CD4-positive, alpha-beta T cell (primary cell): ENCODE measurements around the gene ADAMTS5. TPM values are rescaled to one million over a fixed set of nuclear protein-coding genes. Genes with fewer than 3 reads are reported as not detected.

ENCODE experiments used
- ATAC-seq: fragments of 200-7000 bp; cut with Tn5 transposase; one replicate; pipeline ENCODE4 v1.10.0; 2022; ENCODE audit warnings: mild to moderate bottlenecking; ENCODE audit not compliant: poor library complexity
- CTCF ChIA-PET: fragments of 350-600 bp; sonication (Branson Sonifier 250); formaldehyde crosslinking; loops from one replicate; lab custom pipeline; 2021; ENCODE audit warnings: antibody characterized with exemption, inconsistent platforms; lab: Charles Lee
- POLR2A ChIA-PET: fragments of 350-600 bp; sonication (Branson Sonifier 250); formaldehyde crosslinking; loops from one replicate; lab custom pipeline; 2021; ENCODE audit warnings: antibody characterized with exemption, inconsistent platforms; lab: Charles Lee
- DNase-seq, 14 experiments: peaks; one replicate each; pipeline ENCODE4 v3.0.0-alpha.2; 2013 to 2020; ENCODE audit warnings: mixed read lengths in 2 of 14
- H3K27ac ChIP-seq, 2 donors: one replicate each; pipeline versions ENCODE4 v1.5.1 to v1.7.0; 2013; ENCODE audit warnings: low read length in 2 of 2, low read depth in 1 of 2, mild to moderate bottlenecking in 1 of 2
- H3K27me3 ChIP-seq, 2 experiments: 1 replicate in 1 of 2; 2 replicates in 1 of 2; pipeline versions ENCODE4 v1.6.1 to v1.7.0; 2013; ENCODE audit warnings: low read length in 2 of 2, control low read depth in 1 of 2, mild to moderate bottlenecking in 1 of 2, moderate library complexity in 1 of 2; ENCODE audit not compliant: insufficient read depth in 2 of 2, control insufficient read depth in 1 of 2
- H3K36me3 ChIP-seq: one replicate; pipeline ENCODE4 v1.6.1; 2013; ENCODE audit warnings: low read length, control low read depth; ENCODE audit not compliant: insufficient read depth
- H3K4me1 ChIP-seq: one replicate; pipeline ENCODE4 v1.6.1; 2013; ENCODE audit warnings: low read length, control low read depth; ENCODE audit not compliant: insufficient read depth
- H3K4me3 ChIP-seq: one replicate; pipeline ENCODE4 v1.5.1; 2013; ENCODE audit warnings: mild to moderate bottlenecking, low read length, moderate library complexity
- H3K9me3 ChIP-seq, 2 experiments: 1 replicate in 1 of 2; 2 replicates in 1 of 2; pipeline versions ENCODE4 v1.6.1 to v1.7.0; 2013; ENCODE audit warnings: low read length in 2 of 2, mild to moderate bottlenecking in 2 of 2, control low read depth in 1 of 2, moderate library complexity in 1 of 2; ENCODE audit not compliant: control insufficient read depth in 1 of 2, insufficient read depth in 1 of 2
- H3K27ac Mint-ChIP-seq: one replicate; pipeline ENCODE4 v1.8.0; 2020; ENCODE audit warnings: mixed read lengths
- H3K27me3 Mint-ChIP-seq: one replicate; pipeline ENCODE4 v1.8.0; 2021; ENCODE audit warnings: mixed read lengths
- H3K36me3 Mint-ChIP-seq: one replicate; pipeline ENCODE4 v1.8.0; 2021; ENCODE audit warnings: low read depth, mixed read lengths
- H3K4me1 Mint-ChIP-seq: one replicate; pipeline ENCODE4 v1.8.0; 2021; ENCODE audit warnings: low read depth, mixed read lengths
- H3K4me3 Mint-ChIP-seq: one replicate; pipeline ENCODE4 v1.8.0; 2020; ENCODE audit warnings: mild to moderate bottlenecking, mixed read lengths
- H3K9me3 Mint-ChIP-seq: one replicate; pipeline ENCODE4 v1.8.0; 2020; ENCODE audit warnings: mixed read lengths
- intact Hi-C, 2 experiments: fragments of 100-400 bp; cut with DNase I in 1 of 2; cut with micrococcal nuclease in 1 of 2; formaldehyde crosslinking; loops; one replicate each; pipeline versions ENCODE4 v1.15.1 to v1.9.0; 2023 to 2025; cut with DNase I, micrococcal nuclease
- total RNA-seq, 174 experiments: library from RNA in 2 of 174; stranded (reverse) in 2 of 174; gene quantifications; one replicate each; pipeline ENCODE4 v1.2.3 and lab custom pipeline; 2021 to 2026
- TF ChIP-seq, protein P1 (sequence below): fragments of 200-600 bp; IDR thresholded peaks from one replicate; pipeline ENCODE4 v1.8.0; 2022; ENCODE audit warnings: antibody characterized with exemption, mild to moderate bottlenecking

ADAMTS5 gene
- total RNA-seq, 2 experiments from 2014 or later: not detected

GRCh38 chr21:26914557-26914956 is 52.3 kb downstream of the ADAMTS5 start:
- ATAC-seq: no peak
- Mint-ChIP-seq H3K4me1 (no peaks in the 10 kb centered on the region), H3K4me3 (no peak overlapping the region), H3K36me3 (no peaks in the 10 kb centered on the region), H3K27me3 (no peaks in the 10 kb centered on the region), H3K27ac (no peak overlapping the region), H3K9me3 (no peaks in the 10 kb centered on the region)
- Histone ChIP-seq H3K4me1 (no peaks in the 10 kb centered on the region), H3K36me3 (no peaks in the 10 kb centered on the region), H3K27ac (no peak overlapping the region), H3K9me3 (no peaks in the 10 kb centered on the region), H3K27me3 (no peaks in the 10 kb centered on the region), H3K4me3 (no peak overlapping the region)
- DNase-seq: no peak
- POLR2A ChIA-PET: no interaction called here
- TF ChIP-seq, protein P1, sequence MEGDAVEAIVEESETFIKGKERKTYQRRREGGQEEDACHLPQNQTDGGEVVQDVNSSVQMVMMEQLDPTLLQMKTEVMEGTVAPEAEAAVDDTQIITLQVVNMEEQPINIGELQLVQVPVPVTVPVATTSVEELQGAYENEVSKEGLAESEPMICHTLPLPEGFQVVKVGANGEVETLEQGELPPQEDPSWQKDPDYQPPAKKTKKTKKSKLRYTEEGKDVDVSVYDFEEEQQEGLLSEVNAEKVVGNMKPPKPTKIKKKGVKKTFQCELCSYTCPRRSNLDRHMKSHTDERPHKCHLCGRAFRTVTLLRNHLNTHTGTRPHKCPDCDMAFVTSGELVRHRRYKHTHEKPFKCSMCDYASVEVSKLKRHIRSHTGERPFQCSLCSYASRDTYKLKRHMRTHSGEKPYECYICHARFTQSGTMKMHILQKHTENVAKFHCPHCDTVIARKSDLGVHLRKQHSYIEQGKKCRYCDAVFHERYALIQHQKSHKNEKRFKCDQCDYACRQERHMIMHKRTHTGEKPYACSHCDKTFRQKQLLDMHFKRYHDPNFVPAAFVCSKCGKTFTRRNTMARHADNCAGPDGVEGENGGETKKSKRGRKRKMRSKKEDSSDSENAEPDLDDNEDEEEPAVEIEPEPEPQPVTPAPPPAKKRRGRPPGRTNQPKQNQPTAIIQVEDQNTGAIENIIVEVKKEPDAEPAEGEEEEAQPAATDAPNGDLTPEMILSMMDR: no peak
- intact Hi-C loops: no loop called here
- CTCF ChIA-PET: no interaction called here

DNA sequence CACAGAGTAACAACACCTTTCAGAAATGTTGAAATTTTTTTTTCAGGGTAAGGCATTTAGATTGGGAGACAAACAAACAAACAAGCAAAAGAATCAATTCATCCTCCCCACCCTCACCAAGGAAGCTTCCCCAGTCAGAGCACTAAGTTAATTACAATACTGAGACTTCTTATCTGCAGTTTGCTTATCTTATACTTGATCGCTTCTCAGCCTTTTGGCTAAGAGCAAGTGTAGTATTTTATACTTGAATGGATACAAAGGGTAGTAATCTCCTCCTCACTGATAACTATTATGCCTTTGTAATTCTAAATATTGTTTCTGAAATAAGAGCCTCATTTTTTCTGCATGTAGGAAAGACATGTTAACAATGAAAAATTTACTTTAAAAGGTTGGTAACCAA is 54.4 kb downstream of the ADAMTS5 start:
- Mint-ChIP-seq H3K9me3 (no peaks in the 10 kb centered on the region), H3K4me3 (no peak overlapping the region), H3K4me1 (no peaks in the 10 kb centered on the region), H3K27me3 (no peaks in the 10 kb centered on the region), H3K36me3 (no peaks in the 10 kb centered on the region), H3K27ac (no peak overlapping the region)
- Histone ChIP-seq H3K27me3 (no peaks in the 10 kb centered on the region), H3K36me3 (no peaks in the 10 kb centered on the region), H3K9me3 (no peaks in the 10 kb centered on the region), H3K4me1 (no peaks in the 10 kb centered on the region), H3K27ac (no peak overlapping the region), H3K4me3 (no peak overlapping the region)
- ATAC-seq (no peak), DNase-seq (no peak)
- TF ChIP-seq, protein P1: no peak
- intact Hi-C loops: no loop called here
- CTCF ChIA-PET: no interaction called here
- POLR2A ChIA-PET: no interaction called here

DNA sequence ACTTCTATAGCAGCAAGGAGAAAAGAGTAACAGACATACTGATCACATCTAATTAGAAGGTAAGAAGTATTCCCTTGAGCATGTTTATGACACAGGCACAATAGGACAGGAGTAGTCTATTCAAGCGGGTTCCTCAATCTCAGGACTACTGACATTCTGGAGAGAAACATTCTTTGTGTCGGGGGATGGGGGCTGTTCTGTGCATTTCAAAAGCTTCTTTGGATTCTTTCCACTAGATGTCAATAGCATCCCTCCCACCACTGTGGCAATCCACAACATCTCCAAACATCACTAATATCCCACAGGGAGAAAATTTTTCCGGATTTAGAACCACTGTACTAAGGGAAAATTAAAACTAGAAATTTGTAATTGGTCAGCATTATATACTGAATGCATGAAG is 56.9 kb downstream of the ADAMTS5 start:
- Mint-ChIP-seq H3K36me3 (no peaks in the 10 kb centered on the region), H3K4me3 (no peak overlapping the region), H3K27me3 (no peaks in the 10 kb centered on the region), H3K27ac (no peak overlapping the region), H3K9me3 (no peaks in the 10 kb centered on the region), H3K4me1 (no peaks in the 10 kb centered on the region)
- no peaks in the 10 kb centered on the region for H3K36me3 ChIP-seq
- H3K27ac ChIP-seq: no peak overlapping the region
- H3K4me1 ChIP-seq: no peaks in the 10 kb centered on the region
- peaks cover 0 to under 1% of the 10 kb centered on the region in 2 experiments for H3K9me3 ChIP-seq
- CTCF ChIA-PET: no interaction called here
- intact Hi-C loops: no loop called here
- no peak for DNase-seq
- TF ChIP-seq, protein P1: no peak
- no peak for ATAC-seq
- no peak overlapping the region for H3K4me3 ChIP-seq
- H3K27me3 ChIP-seq: no peaks in the 10 kb centered on the region
- POLR2A ChIA-PET: no interaction called here
